Measurements from ENCODE around the gene CD244. TPM values are rescaled to one million over a fixed set of nuclear protein-coding genes. Genes with fewer than 3 reads are reported as not detected.
A peak's percentile ranks its signal among the peaks of the same experiment; 100 is the strongest.
"Not testable (repeated sequence)": the region's sequence is repeated elsewhere in the genome, so short reads cannot be mapped to it uniquely, and the experiment has no call there.

The CD244 gene
- polyA plus RNA-seq (2012; ENCODE audit: insufficient read depth, insufficient read length), result 4.5 TPM

DNA sequence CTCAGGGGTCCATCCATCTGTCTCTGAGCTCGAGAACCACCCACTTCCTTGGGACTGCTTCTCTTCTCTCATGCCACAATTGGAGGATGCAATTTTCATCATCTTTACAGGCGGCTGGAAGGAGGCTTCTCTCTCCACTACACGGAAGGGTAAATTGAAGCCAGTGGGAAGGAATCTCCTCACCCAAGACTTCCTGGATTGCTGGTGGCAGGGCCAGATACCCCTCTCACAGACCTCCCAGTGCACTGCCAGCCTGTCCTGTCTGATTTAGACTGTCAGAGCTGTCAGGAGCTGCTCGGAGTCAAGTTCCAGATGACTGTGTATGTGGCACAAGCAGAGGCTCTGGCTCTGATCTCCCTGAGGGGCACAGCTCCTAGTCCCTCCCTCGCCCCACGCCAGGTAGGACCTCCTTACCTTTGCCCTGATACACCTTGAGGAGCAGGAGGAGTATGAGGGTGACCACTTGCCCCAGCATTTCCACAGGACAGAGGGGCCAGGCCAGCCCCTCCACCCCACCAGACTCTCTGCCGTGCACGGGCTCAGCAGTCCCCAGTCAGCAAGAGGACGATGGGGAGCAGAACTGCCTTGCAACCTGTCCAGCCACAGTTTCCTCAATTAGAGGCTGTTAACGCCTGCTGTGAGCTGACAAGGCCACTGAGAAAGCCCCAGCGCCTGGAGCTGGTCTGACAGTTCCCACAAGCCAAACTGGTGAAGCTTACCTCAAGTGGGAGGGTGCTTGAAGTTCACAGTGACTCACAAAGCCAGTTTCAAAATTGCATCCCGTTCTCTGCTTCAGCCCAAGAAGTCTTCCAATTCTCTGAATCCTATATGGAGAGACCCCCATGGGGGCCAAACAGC is at the start of gene CD244:
Gene CD244, minus strand, starts transcription at position 685 of the 858 bp plus-strand sequence. Its CDS starts 210 bp downstream, at position 475.
- DNase-seq (ENCODE audit: low read depth, low spot score), result peak; percentile 50

DNA sequence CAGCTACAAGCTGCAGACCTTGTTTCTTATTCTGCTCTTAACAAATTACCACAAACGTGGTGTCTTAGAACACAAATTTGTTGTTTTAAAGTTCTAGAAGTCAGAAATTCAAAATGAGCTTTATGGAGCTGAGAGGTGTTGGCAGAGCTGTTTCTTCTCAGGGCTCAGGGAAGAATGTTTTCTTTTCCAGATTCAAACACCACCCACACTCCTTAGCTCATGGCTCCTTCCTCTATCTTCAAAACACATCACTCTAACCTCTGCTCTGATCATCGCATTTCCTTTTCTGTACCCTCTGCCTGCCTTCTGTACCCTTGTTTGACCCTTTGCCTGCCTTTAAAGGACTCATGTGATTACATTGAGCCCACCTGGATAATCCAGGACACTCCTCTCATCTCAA is 49.2 kb upstream of the CD244 start:
- H3K4me3 ChIP-seq (ENCODE audit: low read length), result no peak overlapping the region
- no peak for DNase-seq (ENCODE audit: low read depth, low spot score)

More for the DNA sequence above, at the start of gene CD244:
- no peak within 1 kb of the TSS for H3K4me3 ChIP-seq (ENCODE audit: low read length)

DNA sequence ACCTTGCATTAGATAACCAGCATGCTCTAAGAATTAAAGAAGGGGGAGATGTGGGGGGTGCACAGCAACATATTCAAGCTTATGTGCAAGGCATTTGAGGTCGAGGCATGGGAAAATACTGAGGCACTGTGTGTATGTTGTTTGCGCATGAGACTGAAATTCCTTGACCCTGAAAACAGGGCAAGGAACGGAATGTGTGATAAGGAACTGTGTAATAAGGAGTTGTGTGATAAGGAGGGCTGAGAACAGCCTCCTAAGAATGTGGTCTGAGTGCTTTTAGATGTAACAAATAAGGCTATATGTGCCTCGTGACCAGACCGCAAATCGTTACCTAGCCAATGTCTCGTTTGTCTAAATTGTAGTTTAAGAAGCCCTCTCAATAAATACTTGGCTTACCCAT is 48.8 kb upstream of the CD244 start:
- H3K4me3 ChIP-seq (ENCODE audit: low read length), result no peak overlapping the region
- DNase-seq (ENCODE audit: low read depth, low spot score), result no peak

DNA sequence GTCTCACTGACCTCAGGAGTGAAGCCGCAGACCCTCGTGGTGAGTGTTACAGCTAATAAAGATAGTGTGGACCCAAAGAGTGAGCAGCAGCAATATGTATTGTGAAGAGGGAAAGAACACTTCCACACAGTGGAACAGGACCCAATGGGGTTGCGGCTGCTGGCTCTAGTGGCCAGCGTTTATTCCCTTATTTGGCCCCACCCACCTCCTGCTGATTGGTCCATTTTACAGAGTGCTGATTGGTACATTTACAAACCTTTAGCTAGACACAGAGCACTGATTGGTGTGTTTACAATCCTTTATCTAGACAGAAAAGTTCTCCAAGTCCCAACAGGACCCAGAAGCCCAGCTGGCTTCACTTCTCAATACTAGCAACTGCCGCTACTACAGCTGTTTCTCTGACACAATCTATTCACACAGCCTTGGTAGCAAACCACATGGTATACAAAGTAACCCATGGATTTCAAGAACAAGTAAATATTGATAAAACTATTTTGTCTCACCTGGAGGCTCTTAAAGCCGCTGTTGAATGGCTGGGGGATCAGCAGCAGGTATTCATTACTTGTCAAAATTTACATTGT is 47.6 kb upstream of the CD244 start:
- no peak overlapping the region for H3K4me3 ChIP-seq (ENCODE audit: low read length)
- DNase-seq (ENCODE audit: low read depth, low spot score), result no peak

DNA sequence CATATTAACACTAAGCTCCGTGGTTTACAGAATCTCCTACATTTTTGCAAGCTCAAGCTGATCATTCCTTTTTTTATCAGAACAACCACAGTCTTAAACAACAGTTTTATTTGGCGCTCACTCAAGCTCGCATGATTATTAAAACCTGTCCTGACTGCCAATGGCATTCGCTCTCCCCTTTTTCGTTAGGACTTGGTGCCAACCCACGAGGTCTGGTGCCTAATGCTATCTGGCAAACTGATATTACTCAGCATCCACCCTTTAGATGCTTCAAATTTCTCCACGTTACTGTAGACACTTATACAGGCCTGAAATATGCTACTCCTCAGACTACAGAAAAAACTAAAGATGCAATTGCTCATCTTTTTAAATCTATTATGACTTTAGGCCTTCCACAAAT is 45.3 kb upstream of the CD244 start:
- H3K4me3 ChIP-seq (ENCODE audit: low read length), result no peak overlapping the region
- no peak for DNase-seq (ENCODE audit: low read depth, low spot score)

DNA sequence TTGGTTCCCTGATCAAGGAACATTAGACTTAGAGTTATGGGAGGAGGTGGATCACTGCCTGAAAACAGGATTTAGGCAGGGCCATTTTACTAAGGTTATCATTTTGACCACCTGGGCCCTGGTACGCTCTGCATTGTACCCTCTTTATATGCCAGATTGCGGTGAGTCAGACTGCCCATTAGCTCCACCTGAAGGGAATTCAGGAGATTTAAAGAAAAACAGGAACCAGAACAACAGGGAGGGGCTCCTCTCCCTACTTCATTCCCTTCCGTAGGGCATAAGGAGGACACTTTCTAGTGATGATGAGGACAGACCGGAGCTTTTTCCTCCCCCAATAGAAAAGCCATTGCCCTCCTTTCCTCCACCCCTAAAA is 42.9 kb upstream of the CD244 start:
- DNase-seq (ENCODE audit: low read depth, low spot score), result no peak

GRCh38 chr1:160904783-160905616 is 42.3 kb upstream of the CD244 start:
- DNase-seq (ENCODE audit: low read depth, low spot score), result no peak
- H3K4me3 ChIP-seq (ENCODE audit: low read length), result no peak overlapping the region

More for the DNA sequence above, 42.9 kb upstream of the CD244 start:
- H3K4me3 ChIP-seq (ENCODE audit: low read length), result no peak overlapping the region

DNA sequence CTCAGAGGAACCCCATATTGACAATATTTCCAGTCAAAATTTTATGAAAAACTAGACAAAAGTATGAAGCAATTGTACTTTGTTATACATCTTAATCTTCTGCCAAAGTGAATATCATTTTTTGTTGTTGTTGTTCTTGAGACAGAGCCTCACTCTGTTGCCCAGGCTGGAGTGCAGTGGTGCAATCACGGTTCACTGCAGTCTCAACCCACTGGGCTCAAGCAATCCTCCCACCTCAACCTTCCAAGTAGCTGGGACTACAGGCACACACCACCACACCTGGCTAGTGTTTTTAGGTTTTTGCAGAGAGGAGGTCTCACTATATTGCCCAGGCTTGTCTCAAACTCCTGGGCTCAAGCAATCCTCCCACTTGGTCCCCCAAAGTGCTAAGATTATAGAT is 39.6 kb upstream of the CD244 start:
- not testable (repeated sequence) for H3K4me3 ChIP-seq (ENCODE audit: low read length); DNase-seq (ENCODE audit: low read depth, low spot score)

DNA sequence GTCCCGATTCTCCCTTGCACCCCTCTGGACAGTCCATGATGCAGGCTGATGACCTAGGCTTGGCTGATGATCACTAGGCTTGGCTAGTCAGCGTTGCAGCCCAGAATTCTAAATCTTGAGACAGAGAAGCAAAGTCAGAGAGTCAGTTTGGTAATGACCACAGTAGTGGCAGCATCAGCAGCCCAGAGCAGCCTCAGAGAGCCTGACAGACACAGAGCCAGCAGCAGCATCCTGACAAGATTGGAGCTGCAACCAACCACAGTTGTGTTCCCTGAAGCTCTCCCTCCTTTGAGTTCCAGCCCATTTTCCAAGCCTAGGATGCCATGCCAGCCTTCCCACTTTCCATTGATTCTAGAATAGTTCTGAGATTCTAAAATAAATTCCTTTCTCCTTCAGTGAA is 39.1 kb upstream of the CD244 start:
- no peak overlapping the region for H3K4me3 ChIP-seq (ENCODE audit: low read length)
- DNase-seq (ENCODE audit: low read depth, low spot score), result no peak

DNA sequence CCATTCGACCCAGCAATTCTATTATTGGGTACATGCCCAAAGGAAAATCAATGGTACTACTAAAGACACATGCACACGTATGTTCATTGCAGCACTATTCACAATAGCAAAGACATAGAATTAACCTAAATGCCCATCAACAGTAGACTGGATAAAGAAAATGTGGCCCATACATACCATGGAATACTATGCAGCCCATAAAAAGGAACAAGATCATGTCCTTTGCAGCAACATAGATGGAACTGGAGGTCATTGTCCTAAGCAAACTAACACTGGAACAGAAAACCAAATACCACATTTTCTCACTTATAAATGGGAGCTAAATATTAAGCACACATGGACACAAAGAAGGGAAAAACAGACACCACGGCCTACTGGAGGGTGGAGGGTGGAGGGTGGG is 38.0 kb upstream of the CD244 start:
- not testable (repeated sequence) for DNase-seq (ENCODE audit: low read depth, low spot score); H3K4me3 ChIP-seq (ENCODE audit: low read length)

- not testable (repeated sequence) for H3K4me3 ChIP-seq (ENCODE audit: low read length)
Measured at GRCh38 chr1:160894368-160895135, 31.9 kb upstream of the CD244 start.

GRCh38 chr1:160891474-160891873 is 28.8 kb upstream of the CD244 start:
- no peak overlapping the region for H3K4me3 ChIP-seq (ENCODE audit: low read length)
- DNase-seq (ENCODE audit: low read depth, low spot score), result no peak

More at GRCh38 chr1:160894368-160895135, 31.9 kb upstream of the CD244 start:
- DNase-seq (ENCODE audit: low read depth, low spot score), result not testable (repeated sequence)

DNA sequence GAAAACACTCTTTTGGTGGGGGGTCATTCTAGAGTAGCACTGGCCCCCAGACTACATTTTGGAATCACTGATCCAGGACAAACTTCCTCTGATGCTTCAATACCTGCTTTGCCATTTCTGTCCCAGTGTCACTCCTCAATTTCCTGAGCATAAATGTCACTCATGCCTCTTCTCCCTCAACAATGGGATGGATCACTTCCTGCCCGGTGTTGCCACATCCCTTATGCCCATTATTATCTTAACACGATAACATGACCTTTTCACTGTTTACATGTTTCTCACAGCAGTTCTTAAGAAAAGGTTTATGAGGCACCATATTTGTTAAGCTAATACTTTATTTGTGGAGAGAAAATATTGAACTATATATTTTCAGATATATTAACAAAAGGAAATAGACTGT is 26.2 kb upstream of the CD244 start:
- no peak for DNase-seq (ENCODE audit: low read depth, low spot score)

DNA sequence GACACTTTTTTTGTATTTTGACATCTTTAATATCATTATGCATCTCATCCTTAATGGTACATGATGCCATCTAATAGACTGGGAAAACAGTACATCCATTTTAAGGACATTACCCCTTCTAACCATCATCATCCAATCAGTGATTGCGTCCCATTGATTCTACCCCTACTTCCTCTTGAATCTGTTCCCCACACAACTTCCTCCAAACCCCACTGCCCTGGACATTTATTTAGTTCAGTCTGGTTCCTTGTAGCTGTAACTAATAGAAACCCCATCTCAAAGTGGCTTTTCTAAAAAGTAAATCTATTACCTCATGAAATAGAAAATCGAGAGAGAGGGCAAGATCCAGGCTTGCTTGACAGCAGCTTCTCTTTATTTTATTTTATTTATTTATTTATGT is 24.4 kb upstream of the CD244 start:
- DNase-seq (ENCODE audit: low read depth, low spot score), result no peak
- no peak overlapping the region for H3K4me3 ChIP-seq (ENCODE audit: low read length)

More for the DNA sequence above, 26.2 kb upstream of the CD244 start:
- no peak overlapping the region for H3K4me3 ChIP-seq (ENCODE audit: low read length)

GRCh38 chr1:160885042-160885441 is 22.4 kb upstream of the CD244 start, which contains the start of gene ITLN1:
ITLN1 (minus strand) TSS chr1:160885180; CDS start chr1:160884877, 303 bp downstream.
- no peak for DNase-seq (ENCODE audit: low read depth, low spot score)
- no peak within 1 kb of the TSS for H3K4me3 ChIP-seq (ENCODE audit: low read length)

- DNase-seq (ENCODE audit: low read depth, low spot score), result peak; percentile 39
- H3K4me3 ChIP-seq (ENCODE audit: low read length), result no peak overlapping the region
Measured at GRCh38 chr1:160884579-160884978, 21.9 kb upstream of the CD244 start.

DNA sequence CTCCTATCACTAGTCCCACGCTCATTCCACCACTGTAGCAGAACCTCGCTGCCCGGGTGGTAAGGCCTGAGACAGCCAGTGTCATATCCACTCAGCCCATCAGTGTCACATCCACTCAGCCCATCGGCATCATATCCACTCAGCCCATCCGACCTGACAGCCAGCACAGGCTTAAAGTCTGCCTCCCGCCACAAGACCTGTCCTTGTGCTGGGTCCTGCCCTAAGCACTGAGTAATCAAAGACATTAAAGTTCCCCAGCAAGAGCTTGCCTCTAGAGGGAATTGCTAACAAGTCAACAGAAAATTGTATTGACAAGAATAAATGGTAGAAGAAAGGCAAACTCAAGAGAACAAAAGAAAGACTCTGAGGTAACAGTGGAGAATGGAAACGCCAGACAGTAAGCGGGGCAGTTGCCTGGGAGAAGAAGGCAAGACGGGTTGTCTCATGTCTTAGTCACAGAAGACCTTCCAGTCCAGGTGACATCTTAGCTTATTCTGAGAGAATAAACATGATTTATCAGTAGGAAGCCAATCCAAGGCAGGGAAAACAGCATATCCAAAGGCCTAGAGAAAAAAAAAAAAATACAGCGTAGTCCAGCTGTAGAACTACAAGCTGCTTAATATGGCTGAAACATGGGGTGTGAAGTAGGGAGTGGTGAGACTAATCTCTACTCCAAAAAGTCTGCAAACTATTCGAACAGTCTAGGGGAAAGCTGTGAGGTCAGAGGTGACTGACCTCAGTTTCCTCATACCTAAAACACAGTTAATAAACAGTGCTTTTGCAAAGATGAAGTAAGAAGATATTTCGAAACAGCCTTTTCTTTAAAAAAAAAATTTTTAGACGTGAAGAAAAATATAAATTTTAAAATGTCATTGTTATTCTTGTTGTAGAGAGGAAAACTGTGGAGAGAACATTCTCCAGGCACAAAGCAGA is 21.2 kb upstream of the CD244 start:
- no peak for DNase-seq (ENCODE audit: low read depth, low spot score)
- no peak overlapping the region for H3K4me3 ChIP-seq (ENCODE audit: low read length)

DNA sequence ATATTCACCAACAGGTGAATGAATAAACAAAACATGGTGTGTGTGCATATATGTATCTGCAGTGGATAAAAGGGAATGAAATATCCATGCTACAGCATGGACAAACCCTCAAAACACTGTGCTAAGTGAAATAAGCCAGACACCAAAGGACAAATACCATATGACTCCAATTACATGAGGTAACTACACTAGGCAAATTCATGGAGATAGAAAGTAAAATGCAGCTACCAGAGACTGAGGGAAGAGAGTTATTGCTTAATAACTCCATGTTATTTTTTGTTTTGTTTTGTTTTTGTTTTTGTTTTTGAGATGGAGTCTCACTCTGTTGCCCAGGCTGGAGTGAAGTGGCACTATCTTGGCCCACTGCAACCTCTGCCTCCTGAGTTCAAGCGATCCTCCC is 19.9 kb upstream of the CD244 start:
- H3K4me3 ChIP-seq (ENCODE audit: low read length), result no peak overlapping the region
- DNase-seq (ENCODE audit: low read depth, low spot score), result no peak

Measured in Jurkat, Clone E6-1 (cell line).